Ovary (tissue), 9 donors: ENCODE measurements around the gene RANBP17. TPM values are rescaled to one million over a fixed set of nuclear protein-coding genes. Genes with fewer than 3 reads are reported as not detected.

ENCODE experiments used
- DNase-seq, 5 donors: peaks; one replicate each; pipeline ENCODE4 v3.0.0-alpha.2; 2019 to 2020
- H3K27ac ChIP-seq, 2 donors: fragments of 200-600 bp; one replicate each; pipeline versions ENCODE4 v1.5.1 to v1.8.0; 2019 to 2022
- H3K27me3 ChIP-seq: fragments of 200-600 bp; one replicate; pipeline ENCODE4 v1.8.0; 2022
- H3K36me3 ChIP-seq: fragments of 200-600 bp; sonication (generic); one replicate; pipeline ENCODE4 v1.5.1; 2019
- H3K4me1 ChIP-seq: one replicate; pipeline ENCODE4 v1.8.1; 2013; ENCODE audit warnings: mild to moderate bottlenecking, moderate library complexity; ENCODE audit not compliant: insufficient read depth
- H3K4me3 ChIP-seq: fragments of 200-600 bp; sonication (generic); one replicate; pipeline ENCODE4 v1.5.1; 2017
- H3K9me3 ChIP-seq, 2 donors: fragments of 200-600 bp in 1 of 2; sonication (generic) in 1 of 2; one replicate each; pipeline versions ENCODE4 v1.5.1 to v1.8.1; 2013 to 2019; ENCODE audit warnings: mild to moderate bottlenecking in 1 of 2, moderate library complexity in 1 of 2
- CTCF ChIP-seq, 3 donors: fragments of 450-650 bp in 2 of 3; fragments of 200-600 bp in 1 of 3; IDR thresholded peaks; one replicate each; pipeline versions ENCODE4 v1.5.1 to v1.8.0; 2016 to 2022; ENCODE audit warnings: antibody characterized with exemption in 3 of 3, mild to moderate bottlenecking in 1 of 3
- EP300 ChIP-seq: sonication (generic); formaldehyde crosslinking; IDR thresholded peaks from one replicate; pipeline ENCODE4 v1.6.1; 2017; ENCODE audit warnings: antibody characterized with exemption
- POLR2A ChIP-seq: fragments of 450-650 bp; IDR thresholded peaks from one replicate; pipeline ENCODE4 v1.6.1; 2017; ENCODE audit warnings: antibody characterized with exemption, mild to moderate bottlenecking, moderate library complexity
- WGBS, 3 donors: extraction: QIAGEN DNeasy Blood & Tissue Kit in 1 of 3; methylation state at CpG; one replicate each; pipeline versions ENCODE4 v1.1.5 to v1.1.7; 2013 to 2017; 5-methylcytosine and 5-hydroxymethylcytosine counted together
- intact Hi-C, 4 donors: fragments of 100-400 bp; cut with DNase I; formaldehyde crosslinking; loops; one replicate each; pipeline versions ENCODE4 v1.11.0 to v1.15.1; 2022 to 2023
- polyA plus RNA-seq, 2 donors: library from polyadenylated mRNA; stranded (reverse); fragments of 200-250 nt in 1 of 2; fragments of 350-450 nt in 1 of 2; fragmentation: Illumina TruSeq in 1 of 2; extraction: RNeasy Lipid Tissue Mini Kit (QIAGEN cat#74804) in 1 of 2; gene quantifications; one replicate each; pipeline ENCODE4 v1.2.3, GENCODE V29; 2013 to 2014
- total RNA-seq, 7 donors: library from RNA; depleted of rRNA in 2 of 7; stranded (reverse); fragments of >200 nt in 2 of 7; fragmentation: NEBNext Ultra II Directional in 3 of 7; extraction: Animal tissue kit (Norgen Biotek cat#: 25700) in 3 of 7; gene quantifications; one replicate each; pipeline versions ENCODE4 v1.1.0 to v1.2.4, GENCODE V29; 2016 to 2023
- donor health status: DM: no; HTN: no; CAD: no; lungs with moderate emphysema.
- donor health status: DM: no; HTN: no; CAD: no.
- donor health status: Bipolar disorder and iron deficiency.
- donor health status: DM: yes; HTN: yes; CAD: no.
- donor health status: DM: no; HTN: no; CAD: no.
- donor health status: DM: yes; HTN: yes; CAD: no.

Gene RANBP17
- total and polyA plus RNA-seq, 9 donors: 1.3 to 16.1 (median 8.5) TPM

GRCh38 chr5:170846846-170847245 is 15.0 kb upstream of the RANBP17 start:
- H3K27ac ChIP-seq: no peak overlapping the region
- H3K36me3 ChIP-seq: no peaks in the 10 kb centered on the region
- no peaks in the 10 kb centered on the region for H3K27me3 ChIP-seq
- H3K4me3 ChIP-seq: no peak overlapping the region
- no peaks in the 10 kb centered on the region for H3K4me1 ChIP-seq
- no peak for DNase-seq
- intact Hi-C loops: no loop called here
- no peak for TF ChIP-seq POLR2A
- no peak for TF ChIP-seq CTCF (IDR thresholded peaks at IDR 0.05)
- TF ChIP-seq EP300: no peak
- H3K9me3 ChIP-seq: no peaks in the 10 kb centered on the region

- no peak for DNase-seq
- H3K36me3 ChIP-seq: no peaks in the 10 kb centered on the region
- H3K4me3 ChIP-seq: no peak overlapping the region
- TF ChIP-seq POLR2A: no peak
- no peak for TF ChIP-seq EP300
- TF ChIP-seq CTCF (IDR thresholded peaks at IDR 0.05): no peak
- intact Hi-C loops: no loop called here
- no peak overlapping the region for H3K27ac ChIP-seq
- no peaks in the 10 kb centered on the region for H3K27me3 ChIP-seq
- no peaks in the 10 kb centered on the region for H3K4me1 ChIP-seq
- H3K9me3 ChIP-seq: no peaks in the 10 kb centered on the region
- WGBS, 3 donors: 65 to 87% (median 82%) methylated on average over 5 of the region's 5 CpGs
Observed at GRCh38 chr5:170848033-170848432, 13.8 kb upstream of the RANBP17 start.

- Histone ChIP-seq H3K27me3 (no peaks in the 10 kb centered on the region), H3K9me3 (no peaks in the 10 kb centered on the region), H3K36me3 (no peaks in the 10 kb centered on the region), H3K4me1 (no peaks in the 10 kb centered on the region), H3K27ac (no peak overlapping the region), H3K4me3 (no peak overlapping the region)
- intact Hi-C loops: no loop called here
- no peak for DNase-seq
- WGBS, 3 donors: 66 to 75% (median 72%) methylated on average over 2 of the region's 2 CpGs
- TF ChIP-seq CTCF (IDR thresholded peaks at IDR 0.05): no peak
Observed at GRCh38 chr5:170849374-170849773, 12.4 kb upstream of the RANBP17 start.

- no peak overlapping the region for H3K27ac ChIP-seq
- H3K9me3 ChIP-seq: no peaks in the 10 kb centered on the region
- no peaks in the 10 kb centered on the region for H3K4me1 ChIP-seq
- intact Hi-C loops: no loop called here
- 60 to 68% (median 64%) methylated on average over 6 of the region's 6 CpGs for WGBS, 3 donors
- H3K27me3 ChIP-seq: no peaks in the 10 kb centered on the region
- no peaks in the 10 kb centered on the region for H3K36me3 ChIP-seq
- TF ChIP-seq POLR2A: no peak
- TF ChIP-seq CTCF (IDR thresholded peaks at IDR 0.05): no peak
- H3K4me3 ChIP-seq: no peak overlapping the region
- no peak for DNase-seq
Observed at GRCh38 chr5:170854566-170854965, 7.3 kb upstream of the RANBP17 start.

GRCh38 chr5:170857066-170857465 is 4.8 kb upstream of the RANBP17 start:
- 75 to 91% (median 85%) methylated on average over 2 of the region's 2 CpGs for WGBS, 3 donors
- H3K27ac ChIP-seq: no peak overlapping the region
- no peaks in the 10 kb centered on the region for H3K36me3 ChIP-seq
- DNase-seq: no peak
- no peaks in the 10 kb centered on the region for H3K4me1 ChIP-seq
- TF ChIP-seq POLR2A: no peak
- TF ChIP-seq EP300: no peak
- no peak for TF ChIP-seq CTCF (IDR thresholded peaks at IDR 0.05)
- intact Hi-C loops: no loop called here
- no peaks in the 10 kb centered on the region for H3K9me3 ChIP-seq
- H3K27me3 ChIP-seq: no peaks in the 10 kb centered on the region
- H3K4me3 ChIP-seq: no peak overlapping the region
